HL-60 (cell line): ENCODE data around the gene ZFAND3.

Source experiments
- DNase-seq, 2 experiments: peaks; one replicate each; pipeline ENCODE4 v3.0.0-alpha.2; 2010 to 2020; ENCODE audit warnings: low read depth in 1 of 2, low spot score in 1 of 2
- H3K27ac ChIP-seq: fragments of 250-450 bp; sonication (Bioruptor Pico); replicated peaks from 2 replicates; pipeline ENCODE4 v1.5.1; 2020; ENCODE audit warnings: mild to moderate bottlenecking, moderate library complexity
- H3K27me3 ChIP-seq: fragments of 250-450 bp; sonication (Bioruptor Pico); 2 replicates; pipeline ENCODE4 v1.5.1; 2021; ENCODE audit warnings: mild to moderate bottlenecking, moderate library complexity; ENCODE audit not compliant: insufficient read depth, poor library complexity, severe bottlenecking
- H3K4me3 ChIP-seq: replicated peaks from 2 replicates; pipeline ENCODE4 v1.5.1; 2011; ENCODE audit warnings: mild to moderate bottlenecking, control low read depth, low read length; ENCODE audit not compliant: insufficient read depth
- GABPA ChIP-seq: IDR thresholded peaks from 2 replicates; pipeline ENCODE4 v1.6.1; 2012; ENCODE audit warnings: low read depth
- POLR2AphosphoS5 ChIP-seq: IDR thresholded peaks from 2 replicates; pipeline ENCODE4 v1.6.1; 2012; ENCODE audit warnings: low read depth
- REST ChIP-seq: IDR thresholded peaks from 2 replicates; pipeline ENCODE4 v1.6.1; 2012; ENCODE audit warnings: low read depth; ENCODE audit not compliant: insufficient replicate concordance
- SPI1 ChIP-seq: IDR thresholded peaks from 2 replicates; pipeline ENCODE4 v1.6.1; 2012; ENCODE audit warnings: low read depth, mild to moderate bottlenecking, borderline replicate concordance
- TF ChIP-seq, protein P1 (sequence below): IDR thresholded peaks from one replicate; pipeline ENCODE4 v1.5.1; 2011; ENCODE audit warnings: low read length, control low read depth, inconsistent platforms; ENCODE audit not compliant: insufficient read depth

ZFAND3 gene

GRCh38 chr6:37931066-37931465, 111.5 kb downstream of the ZFAND3 start:
- Histone ChIP-seq H3K27ac (no peak overlapping the region), H3K4me3 (no peak overlapping the region), H3K27me3 (no peaks in the 10 kb centered on the region)
- TF ChIP-seq SPI1 (no peak), REST (no peak), GABPA (no peak), POLR2AphosphoS5 (no peak)
- TF ChIP-seq, protein P1, sequence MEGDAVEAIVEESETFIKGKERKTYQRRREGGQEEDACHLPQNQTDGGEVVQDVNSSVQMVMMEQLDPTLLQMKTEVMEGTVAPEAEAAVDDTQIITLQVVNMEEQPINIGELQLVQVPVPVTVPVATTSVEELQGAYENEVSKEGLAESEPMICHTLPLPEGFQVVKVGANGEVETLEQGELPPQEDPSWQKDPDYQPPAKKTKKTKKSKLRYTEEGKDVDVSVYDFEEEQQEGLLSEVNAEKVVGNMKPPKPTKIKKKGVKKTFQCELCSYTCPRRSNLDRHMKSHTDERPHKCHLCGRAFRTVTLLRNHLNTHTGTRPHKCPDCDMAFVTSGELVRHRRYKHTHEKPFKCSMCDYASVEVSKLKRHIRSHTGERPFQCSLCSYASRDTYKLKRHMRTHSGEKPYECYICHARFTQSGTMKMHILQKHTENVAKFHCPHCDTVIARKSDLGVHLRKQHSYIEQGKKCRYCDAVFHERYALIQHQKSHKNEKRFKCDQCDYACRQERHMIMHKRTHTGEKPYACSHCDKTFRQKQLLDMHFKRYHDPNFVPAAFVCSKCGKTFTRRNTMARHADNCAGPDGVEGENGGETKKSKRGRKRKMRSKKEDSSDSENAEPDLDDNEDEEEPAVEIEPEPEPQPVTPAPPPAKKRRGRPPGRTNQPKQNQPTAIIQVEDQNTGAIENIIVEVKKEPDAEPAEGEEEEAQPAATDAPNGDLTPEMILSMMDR = no peak
- DNase-seq = no peak

DNA sequence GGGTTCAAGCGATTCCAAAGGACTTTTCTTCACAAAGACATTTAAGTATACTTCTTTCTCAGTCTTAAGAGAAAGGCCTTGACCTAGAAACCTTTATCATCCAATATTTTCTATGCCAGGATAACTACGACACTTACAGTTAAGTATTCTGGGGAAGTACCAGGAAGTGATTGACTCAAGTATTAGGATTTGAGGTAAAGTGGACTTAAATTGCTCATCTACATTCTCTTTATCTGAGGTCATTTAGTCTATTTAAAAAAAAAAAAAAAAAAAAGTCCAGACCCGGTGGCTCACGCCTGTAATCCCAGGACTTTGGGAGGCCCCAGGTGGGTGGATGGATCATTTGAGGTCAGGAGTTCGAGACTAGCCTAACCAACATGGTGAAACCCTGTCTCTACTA, 114.7 kb downstream of the ZFAND3 start:
- no peaks in the 10 kb centered on the region for H3K27me3 ChIP-seq
- H3K27ac ChIP-seq = no peak overlapping the region
- H3K4me3 ChIP-seq = no peak overlapping the region
- TF ChIP-seq SPI1 = no peak
- DNase-seq = no peak

GRCh38 chr6:37936150-37936549, 116.6 kb downstream of the ZFAND3 start:
- TF ChIP-seq GABPA = no peak
- TF ChIP-seq SPI1 = no peak
- TF ChIP-seq, protein P1 = no peak
- no peak for TF ChIP-seq POLR2AphosphoS5
- no peak for TF ChIP-seq REST
- Histone ChIP-seq H3K27ac (no peak overlapping the region), H3K4me3 (no peak overlapping the region), H3K27me3 (no peaks in the 10 kb centered on the region)
- DNase-seq = no peak

DNA sequence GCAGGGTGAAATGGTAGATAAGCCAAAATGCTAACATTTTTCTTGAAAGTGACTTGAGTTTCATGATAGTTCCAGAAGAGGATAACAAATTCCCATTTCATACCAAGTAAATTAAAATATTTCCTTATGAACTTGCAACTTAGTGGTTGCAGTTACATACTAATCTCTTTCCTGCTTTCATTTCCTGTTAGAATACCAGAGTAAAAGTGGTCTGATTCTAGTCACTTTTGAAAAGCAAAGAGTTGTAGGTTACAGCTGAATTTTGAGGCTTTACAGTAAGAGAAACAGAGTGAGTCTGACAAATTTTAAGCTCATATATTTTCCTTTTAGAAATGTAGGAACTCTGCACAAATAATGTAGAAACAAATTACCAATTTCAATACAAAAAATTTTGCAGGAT, 117.4 kb downstream of the ZFAND3 start:
- no peak for DNase-seq
- no peaks in the 10 kb centered on the region for H3K27me3 ChIP-seq
- TF ChIP-seq, protein P1 = no peak
- TF ChIP-seq REST = no peak
- no peak for TF ChIP-seq GABPA
- no peak for TF ChIP-seq POLR2AphosphoS5
- no peak for TF ChIP-seq SPI1
- H3K4me3 ChIP-seq = no peak overlapping the region
- no peak overlapping the region for H3K27ac ChIP-seq
